NB4 (cell line): Measurements from ENCODE around the gene PDZRN4.

Source experiments
- CTCF ChIP-seq: IDR thresholded peaks from one replicate; pipeline ENCODE4 v1.5.1; 2012; ENCODE audit warnings: low read depth, low read length
- MYC ChIP-seq: IDR thresholded peaks from 2 replicates; pipeline ENCODE4 v1.6.1; 2011; ENCODE audit warnings: low read depth, low read length
- POLR2A ChIP-seq: IDR thresholded peaks from 2 replicates; pipeline ENCODE4 v1.6.1; 2011; ENCODE audit warnings: mild to moderate bottlenecking; ENCODE audit not compliant: insufficient read length; ENCODE audit errors: extremely low read depth

GRCh38 chr12:41336041-41336549 lies 148.0 kb downstream of the PDZRN4 start:
- TF ChIP-seq CTCF (no peak), POLR2A (no peak), MYC (no peak)
